22Rv1 (cell line): Measurements from ENCODE around the gene RHBDF1.

ENCODE experiments used
- H3K27ac ChIP-seq: fragments of 450-650 bp; 2 replicates; pipeline ENCODE4 v1.5.1; 2017
- ZFX ChIP-seq: fragments of 450-650 bp; IDR thresholded peaks from 2 replicates; pipeline ENCODE4 v1.6.1; 2017; ENCODE audit warnings: antibody characterized with exemption, borderline replicate concordance
- TF ChIP-seq, protein P1 (sequence below): fragments of 450-650 bp; IDR thresholded peaks from 2 replicates; pipeline ENCODE4 v1.5.1; 2017; ENCODE audit warnings: mild to moderate bottlenecking

RHBDF1 gene

DNA sequence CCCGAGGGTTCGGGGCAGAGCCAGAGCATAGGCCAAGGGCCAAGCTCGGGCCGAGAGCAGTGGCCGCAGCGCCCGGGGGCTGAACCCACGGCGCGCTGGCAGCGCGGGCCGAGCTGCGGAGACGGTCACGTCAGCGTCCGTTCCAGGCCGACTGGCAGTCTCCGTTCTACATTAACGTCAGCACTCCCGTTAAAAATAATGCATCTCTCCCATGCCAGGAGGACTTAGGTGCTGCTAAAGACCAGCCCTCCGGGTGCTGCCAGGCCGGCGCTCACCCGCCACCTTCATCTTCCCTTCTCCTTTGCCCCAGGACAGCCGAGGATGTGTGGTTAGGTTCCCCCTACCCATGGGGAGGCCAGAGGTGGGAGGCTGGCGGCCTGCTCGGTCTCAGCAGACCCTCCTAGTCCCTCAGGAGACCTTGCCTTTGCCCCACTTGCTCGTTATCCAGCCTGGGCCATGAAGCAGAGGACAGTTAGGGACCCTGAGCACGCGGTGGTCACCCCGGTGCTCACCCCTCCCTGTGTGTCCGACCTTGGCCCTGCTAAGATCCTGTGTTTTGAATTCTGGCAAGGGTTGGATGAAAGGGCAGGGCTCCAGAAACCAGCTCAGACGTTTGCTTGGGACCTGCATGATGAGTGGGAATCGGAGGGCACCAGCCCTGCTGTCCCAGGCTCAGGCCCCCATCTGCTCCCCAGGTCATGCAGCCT, 6.2 kb upstream of the RHBDF1 start:
- peak overlapping the region; percentile 84 for H3K27ac ChIP-seq

GRCh38 chr16:77807-78443, 5.5 kb upstream of the RHBDF1 start, which contains the start of gene MPG:
TSS of gene MPG (plus strand) at chr16:78225. CDS start at chr16:78310, 85 bp downstream.
- no peak for TF ChIP-seq ZFX
- TF ChIP-seq, protein P1, sequence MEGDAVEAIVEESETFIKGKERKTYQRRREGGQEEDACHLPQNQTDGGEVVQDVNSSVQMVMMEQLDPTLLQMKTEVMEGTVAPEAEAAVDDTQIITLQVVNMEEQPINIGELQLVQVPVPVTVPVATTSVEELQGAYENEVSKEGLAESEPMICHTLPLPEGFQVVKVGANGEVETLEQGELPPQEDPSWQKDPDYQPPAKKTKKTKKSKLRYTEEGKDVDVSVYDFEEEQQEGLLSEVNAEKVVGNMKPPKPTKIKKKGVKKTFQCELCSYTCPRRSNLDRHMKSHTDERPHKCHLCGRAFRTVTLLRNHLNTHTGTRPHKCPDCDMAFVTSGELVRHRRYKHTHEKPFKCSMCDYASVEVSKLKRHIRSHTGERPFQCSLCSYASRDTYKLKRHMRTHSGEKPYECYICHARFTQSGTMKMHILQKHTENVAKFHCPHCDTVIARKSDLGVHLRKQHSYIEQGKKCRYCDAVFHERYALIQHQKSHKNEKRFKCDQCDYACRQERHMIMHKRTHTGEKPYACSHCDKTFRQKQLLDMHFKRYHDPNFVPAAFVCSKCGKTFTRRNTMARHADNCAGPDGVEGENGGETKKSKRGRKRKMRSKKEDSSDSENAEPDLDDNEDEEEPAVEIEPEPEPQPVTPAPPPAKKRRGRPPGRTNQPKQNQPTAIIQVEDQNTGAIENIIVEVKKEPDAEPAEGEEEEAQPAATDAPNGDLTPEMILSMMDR: no peak
- H3K27ac ChIP-seq: peak within 1 kb of the TSS; percentile 84

More for the DNA sequence above, 6.2 kb upstream of the RHBDF1 start:
- no peak for TF ChIP-seq ZFX
- TF ChIP-seq, protein P1: no peak

GRCh38 chr16:77273-77806, 4.9 kb upstream of the RHBDF1 start:
- no peak for TF ChIP-seq ZFX
- TF ChIP-seq, protein P1: no peak

DNA sequence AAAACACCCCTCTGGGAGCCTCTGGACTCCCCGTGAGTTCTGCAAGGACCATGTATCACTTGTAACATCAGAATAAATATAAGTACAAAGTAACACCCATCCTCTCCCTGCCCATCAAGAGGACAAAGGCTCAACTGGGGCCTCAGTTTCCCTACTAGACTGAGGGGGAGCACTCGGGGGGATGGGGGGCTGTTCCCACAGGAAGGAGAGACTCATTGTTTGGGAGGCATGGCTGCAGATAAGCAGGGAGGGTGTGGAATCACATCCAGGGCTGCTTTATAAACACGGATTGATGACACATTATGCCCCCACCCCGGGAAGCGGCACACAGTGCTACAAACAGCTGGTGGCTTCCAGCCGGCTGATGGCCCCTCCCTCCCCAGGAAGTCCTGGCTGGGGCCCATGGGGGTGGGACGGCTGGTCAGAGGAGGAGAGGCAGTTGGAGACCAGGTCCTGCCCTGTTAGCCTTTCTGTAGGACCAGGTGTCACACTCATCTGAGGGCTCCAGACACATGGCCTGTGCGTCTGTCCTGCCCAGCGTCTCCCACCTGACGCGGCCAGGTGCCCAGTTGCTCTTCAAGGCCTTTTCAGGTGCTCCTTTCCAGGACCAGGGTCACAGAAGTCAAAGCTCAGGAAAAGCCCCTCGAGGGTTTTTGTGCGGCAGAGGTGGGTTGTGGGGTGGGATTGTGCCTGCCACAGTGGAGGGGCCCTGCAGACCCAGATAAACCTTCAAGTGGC, 4.3 kb upstream of the RHBDF1 start:
- H3K27ac ChIP-seq: peak overlapping the region; percentile 84
- TF ChIP-seq, protein P1: no peak
- TF ChIP-seq ZFX: no peak

More at GRCh38 chr16:77273-77806, 4.9 kb upstream of the RHBDF1 start:
- peak overlapping the region; percentile 84 for H3K27ac ChIP-seq

- TF ChIP-seq ZFX: no peak
- TF ChIP-seq, protein P1: no peak
- peak overlapping the region; percentile 84 for H3K27ac ChIP-seq
Observed at GRCh38 chr16:75580-76501, 3.4 kb upstream of the RHBDF1 start.

GRCh38 chr16:74747-75334, 2.4 kb upstream of the RHBDF1 start:
- no peak for TF ChIP-seq ZFX
- TF ChIP-seq, protein P1: no peak
- H3K27ac ChIP-seq: no peak overlapping the region
